Neuron (in vitro differentiated cells): ENCODE data around the gene PCGF5.
"Not testable (repeated sequence)": the region's sequence is repeated elsewhere in the genome, so short reads cannot be mapped to it uniquely, and the experiment has no call there.

Experiments used
- H2AFZ ChIP-seq: one replicate; pipeline ENCODE4 v1.6.1; 2013; ENCODE audit warnings: low read depth, mild to moderate bottlenecking, inconsistent platforms, low read length, moderate library complexity
- H3K27me3 ChIP-seq: one replicate; pipeline ENCODE4 v1.6.1; 2013; ENCODE audit warnings: low read length; ENCODE audit not compliant: insufficient read depth
- H3K36me3 ChIP-seq: one replicate; pipeline ENCODE4 v1.6.1; 2013; ENCODE audit warnings: low read length; ENCODE audit not compliant: insufficient read depth
- H3K4me1 ChIP-seq: one replicate; pipeline ENCODE4 v1.6.1; 2013; ENCODE audit warnings: low read length; ENCODE audit not compliant: insufficient read depth
- H3K4me3 ChIP-seq: 2 replicates; pipeline ENCODE4 v1.5.1; 2013; ENCODE audit warnings: mild to moderate bottlenecking, low read length, moderate library complexity
- H3K9me3 ChIP-seq: one replicate; pipeline ENCODE4 v1.6.1; 2013; ENCODE audit warnings: low read length

PCGF5 gene

GRCh38 chr10:91257310-91257709 is 36.8 kb downstream of the PCGF5 start:
- peaks cover 53% of the 10 kb centered on the region for H3K36me3 ChIP-seq
- no peaks in the 10 kb centered on the region for H3K4me1 ChIP-seq
- no peaks in the 10 kb centered on the region for H3K27me3 ChIP-seq
- H2AFZ ChIP-seq: no peak overlapping the region
- no peak overlapping the region for H3K4me3 ChIP-seq
- H3K9me3 ChIP-seq: peaks cover 19% of the 10 kb centered on the region

- Histone ChIP-seq H3K36me3 (peaks cover 28% of the 10 kb centered on the region), H3K9me3 (peaks cover 11% of the 10 kb centered on the region)
- H3K4me3 ChIP-seq, H3K27me3 ChIP-seq, H3K4me1 ChIP-seq, H2AFZ ChIP-seq: not testable (repeated sequence)
Observed at GRCh38 chr10:91260417-91260816, 40.0 kb downstream of the PCGF5 start.

- H3K36me3 ChIP-seq: peaks cover 23% of the 10 kb centered on the region
- no peaks in the 10 kb centered on the region for H3K27me3 ChIP-seq
- H3K9me3 ChIP-seq: no peaks in the 10 kb centered on the region
- H3K4me1 ChIP-seq: no peaks in the 10 kb centered on the region
- H3K4me3 ChIP-seq: no peak overlapping the region
- H2AFZ ChIP-seq: no peak overlapping the region
Observed at GRCh38 chr10:91271886-91272285, 51.4 kb downstream of the PCGF5 start.

- H2AFZ ChIP-seq: no peak overlapping the region
Observed at GRCh38 chr10:91284486-91285090, 64.1 kb downstream of the PCGF5 start.

GRCh38 chr10:91286572-91286971 is 66.1 kb downstream of the PCGF5 start:
- H2AFZ ChIP-seq: no peak overlapping the region
- H3K27me3 ChIP-seq: no peaks in the 10 kb centered on the region
- no peaks in the 10 kb centered on the region for H3K36me3 ChIP-seq
- no peak overlapping the region for H3K4me3 ChIP-seq
- H3K9me3 ChIP-seq: no peaks in the 10 kb centered on the region
- H3K4me1 ChIP-seq: no peaks in the 10 kb centered on the region

More at GRCh38 chr10:91284486-91285090, 64.1 kb downstream of the PCGF5 start:
- Histone ChIP-seq H3K4me1 (no peaks in the 10 kb centered on the region), H3K36me3 (no peaks in the 10 kb centered on the region), H3K9me3 (no peaks in the 10 kb centered on the region), H3K27me3 (no peaks in the 10 kb centered on the region), H3K4me3 (no peak overlapping the region)

- Histone ChIP-seq H2AFZ (no peak overlapping the region), H3K4me1 (no peaks in the 10 kb centered on the region), H3K9me3 (no peaks in the 10 kb centered on the region), H3K27me3 (no peaks in the 10 kb centered on the region), H3K4me3 (no peak overlapping the region), H3K36me3 (no peaks in the 10 kb centered on the region)
Observed at GRCh38 chr10:91287276-91287675, 66.8 kb downstream of the PCGF5 start.

GRCh38 chr10:91287912-91288311 is 67.4 kb downstream of the PCGF5 start:
- Histone ChIP-seq H3K4me1 (no peaks in the 10 kb centered on the region), H2AFZ (no peak overlapping the region), H3K4me3 (no peak overlapping the region), H3K9me3 (no peaks in the 10 kb centered on the region), H3K36me3 (no peaks in the 10 kb centered on the region), H3K27me3 (no peaks in the 10 kb centered on the region)

- no peak overlapping the region for H2AFZ ChIP-seq
- no peaks in the 10 kb centered on the region for H3K9me3 ChIP-seq
- H3K36me3 ChIP-seq: no peaks in the 10 kb centered on the region
- no peaks in the 10 kb centered on the region for H3K4me1 ChIP-seq
- no peak overlapping the region for H3K4me3 ChIP-seq
- H3K27me3 ChIP-seq: no peaks in the 10 kb centered on the region
Observed at GRCh38 chr10:91289305-91289704, 68.8 kb downstream of the PCGF5 start.

- no peaks in the 10 kb centered on the region for H3K36me3 ChIP-seq
- H3K9me3 ChIP-seq: peaks cover under 1% of the 10 kb centered on the region
- no peak overlapping the region for H3K4me3 ChIP-seq
- H2AFZ ChIP-seq: no peak overlapping the region
- no peaks in the 10 kb centered on the region for H3K27me3 ChIP-seq
- no peaks in the 10 kb centered on the region for H3K4me1 ChIP-seq
Observed at GRCh38 chr10:91290607-91291006, 70.1 kb downstream of the PCGF5 start.

- Histone ChIP-seq H3K36me3 (no peaks in the 10 kb centered on the region), H3K9me3 (peaks cover 1% of the 10 kb centered on the region), H3K4me1 (peaks cover 4% of the 10 kb centered on the region), H3K4me3 (no peak overlapping the region), H2AFZ (no peak overlapping the region), H3K27me3 (no peaks in the 10 kb centered on the region)
Observed at GRCh38 chr10:91294134-91294906, 73.9 kb downstream of the PCGF5 start.

GRCh38 chr10:91295346-91295745 is 74.9 kb downstream of the PCGF5 start:
- no peaks in the 10 kb centered on the region for H3K27me3 ChIP-seq

GRCh38 chr10:91296471-91296870 is 76.0 kb downstream of the PCGF5 start:
- Histone ChIP-seq H3K9me3 (peaks cover 1% of the 10 kb centered on the region), H3K4me1 (peaks cover 4% of the 10 kb centered on the region), H3K36me3 (no peaks in the 10 kb centered on the region), H2AFZ (no peak overlapping the region), H3K27me3 (no peaks in the 10 kb centered on the region), H3K4me3 (no peak overlapping the region)

More at GRCh38 chr10:91295346-91295745, 74.9 kb downstream of the PCGF5 start:
- peaks cover 4% of the 10 kb centered on the region for H3K4me1 ChIP-seq
- H3K36me3 ChIP-seq: no peaks in the 10 kb centered on the region
- no peak overlapping the region for H2AFZ ChIP-seq
- H3K9me3 ChIP-seq: peaks cover 1% of the 10 kb centered on the region
- H3K4me3 ChIP-seq: no peak overlapping the region

- no peaks in the 10 kb centered on the region for H3K36me3 ChIP-seq
- no peaks in the 10 kb centered on the region for H3K27me3 ChIP-seq
- peak overlapping the region; percentile 18 for H3K4me3 ChIP-seq
- H2AFZ ChIP-seq: peak overlapping the region; percentile 50
- H3K4me1 ChIP-seq: peaks cover 4% of the 10 kb centered on the region
- peaks cover 1% of the 10 kb centered on the region for H3K9me3 ChIP-seq
Observed at GRCh38 chr10:91298224-91298871, 77.9 kb downstream of the PCGF5 start.
